Loucy (cell line): Measurements from ENCODE around the gene MYBPHL.

Experiments used
- H2AFZ ChIP-seq: fragments of 200-600 bp; sonication (generic); 2 replicates; pipeline ENCODE4 v1.6.0; 2016; ENCODE audit warnings: antibody characterized with exemption, mild to moderate bottlenecking, low read length, moderate library complexity
- H3F3A ChIP-seq: fragments of 200-600 bp; 2 replicates; pipeline ENCODE4 v1.6.0; 2016; ENCODE audit warnings: antibody characterized with exemption, low read depth, mild to moderate bottlenecking
- H3K27me3 ChIP-seq: fragments of 200-600 bp; sonication (generic); 2 replicates; pipeline ENCODE4 v1.6.1; 2014; ENCODE audit warnings: low read length, mild to moderate bottlenecking; ENCODE audit not compliant: insufficient read depth, poor library complexity, severe bottlenecking
- H3K36me3 ChIP-seq: fragments of 200-600 bp; sonication (generic); 2 replicates; pipeline ENCODE4 v1.6.1; 2016; ENCODE audit warnings: low read length; ENCODE audit not compliant: insufficient read depth
- H3K4me1 ChIP-seq: fragments of 200-600 bp; sonication (generic); 2 replicates; pipeline ENCODE4 v1.5.1; 2014; ENCODE audit warnings: low read length, mild to moderate bottlenecking; ENCODE audit not compliant: insufficient read depth, poor library complexity, severe bottlenecking
- H3K4me2 ChIP-seq: fragments of 200-600 bp; sonication (generic); 2 replicates; pipeline ENCODE4 v1.6.0; 2014; ENCODE audit warnings: antibody characterized with exemption, low read length, low read depth, mild to moderate bottlenecking; ENCODE audit not compliant: poor library complexity, severe bottlenecking
- H3K4me3 ChIP-seq: fragments of 200-600 bp; sonication (generic); 2 replicates; pipeline ENCODE4 v1.5.1; 2014; ENCODE audit warnings: low read length, mild to moderate bottlenecking, mixed read lengths; ENCODE audit not compliant: poor library complexity, severe bottlenecking
- H3K79me2 ChIP-seq: fragments of 200-600 bp; sonication (generic); 2 replicates; pipeline ENCODE4 v1.6.1; 2014; ENCODE audit warnings: low read length; ENCODE audit not compliant: insufficient read depth
- H3K9ac ChIP-seq: fragments of 200-600 bp; sonication (generic); 2 replicates; pipeline ENCODE4 v1.6.0; 2014; ENCODE audit warnings: mild to moderate bottlenecking, low read depth, low read length, moderate library complexity; ENCODE audit not compliant: poor library complexity, severe bottlenecking
- H3K9me2 ChIP-seq: fragments of 200-600 bp; sonication (generic); replicated peaks from 2 replicates; pipeline ENCODE4 v1.6.1; 2016; ENCODE audit warnings: low read depth, low read length, mixed read lengths
- H3K9me3 ChIP-seq: fragments of 200-600 bp; sonication (generic); 2 replicates; pipeline ENCODE4 v1.6.1; 2014; ENCODE audit warnings: mild to moderate bottlenecking, antibody characterized with exemption, low read length, low read depth; ENCODE audit not compliant: insufficient read depth
- H4K20me1 ChIP-seq: fragments of 200-600 bp; sonication (generic); 2 replicates; pipeline ENCODE4 v1.6.0; 2014; ENCODE audit warnings: antibody characterized with exemption, low read length, mild to moderate bottlenecking; ENCODE audit not compliant: insufficient read depth, poor library complexity, severe bottlenecking
- CTCF ChIP-seq: fragments of 200-600 bp; sonication (generic); conservative IDR thresholded peaks from 2 replicates; pipeline ENCODE4 v1.5.1; 2014; ENCODE audit warnings: mild to moderate bottlenecking, antibody characterized with exemption, low read length
- EZH2phosphoT487 ChIP-seq: fragments of 200-600 bp; IDR thresholded peaks from 2 replicates; pipeline ENCODE4 v1.6.1; 2018; ENCODE audit warnings: antibody characterized with exemption, mild to moderate bottlenecking, moderate library complexity, borderline replicate concordance

MYBPHL gene

GRCh38 chr1:109327285-109327684 lies 20.5 kb upstream of the MYBPHL start:
- Histone ChIP-seq H2AFZ (no peak overlapping the region), H3K4me3 (no peak overlapping the region), H3K4me2 (no peak overlapping the region), H3F3A (no peaks in the 10 kb centered on the region), H3K27me3 (no peaks in the 10 kb centered on the region), H3K9ac (no peak overlapping the region), H3K79me2 (no peaks in the 10 kb centered on the region), H3K36me3 (peaks cover 65% of the 10 kb centered on the region; the same call in 1 of the 2 replicates), H3K9me3 (peaks cover 11% of the 10 kb centered on the region), H4K20me1 (no peaks in the 10 kb centered on the region), H3K9me2 (no peaks in the 10 kb centered on the region), H3K4me1 (no peaks in the 10 kb centered on the region)
- TF ChIP-seq EZH2phosphoT487: no peak
- TF ChIP-seq CTCF: no peak

- Histone ChIP-seq H2AFZ (no peak overlapping the region), H3K4me3 (no peak overlapping the region), H3K9ac (no peak overlapping the region), H3K79me2 (no peaks in the 10 kb centered on the region), H4K20me1 (no peaks in the 10 kb centered on the region), H3K9me2 (no peaks in the 10 kb centered on the region), H3K27me3 (no peaks in the 10 kb centered on the region), H3K36me3 (peaks cover 50% of the 10 kb centered on the region; the same call in 1 of the 2 replicates), H3K4me2 (no peak overlapping the region), H3F3A (no peaks in the 10 kb centered on the region), H3K9me3 (no peaks in the 10 kb centered on the region), H3K4me1 (no peaks in the 10 kb centered on the region)
- TF ChIP-seq CTCF: no peak
- no peak for TF ChIP-seq EZH2phosphoT487
These were observed 16.2 kb upstream of the MYBPHL start for GRCh38 chr1:109322974-109323373.

GRCh38 chr1:109319114-109319513 lies 12.3 kb upstream of the MYBPHL start:
- TF ChIP-seq CTCF: no peak
- TF ChIP-seq EZH2phosphoT487: no peak
- Histone ChIP-seq H4K20me1 (no peaks in the 10 kb centered on the region), H3K36me3 (peaks cover 38% of the 10 kb centered on the region; the same call in 1 of the 2 replicates), H3K4me1 (no peaks in the 10 kb centered on the region), H3K79me2 (no peaks in the 10 kb centered on the region), H3K4me2 (no peak overlapping the region), H3F3A (no peaks in the 10 kb centered on the region), H3K4me3 (no peak overlapping the region), H3K9ac (no peak overlapping the region), H3K9me3 (no peaks in the 10 kb centered on the region), H3K9me2 (no peaks in the 10 kb centered on the region), H3K27me3 (no peaks in the 10 kb centered on the region), H2AFZ (no peak overlapping the region)
